Neural progenitor cell (in vitro differentiated cells): ENCODE measurements around the gene SMAP2.

ENCODE experiments used
- CTCF ChIP-seq: fragments of 200-600 bp; sonication (generic); IDR thresholded peaks from 2 replicates; pipeline ENCODE4 v1.5.1; 2017; ENCODE audit warnings: antibody characterized with exemption, mild to moderate bottlenecking
- EZH2phosphoT487 ChIP-seq: fragments of 200-600 bp; sonication (generic); IDR thresholded peaks from 2 replicates; pipeline ENCODE4 v1.6.1; 2017; ENCODE audit warnings: antibody characterized with exemption

GRCh38 chr1:40386359-40386723, 12.8 kb downstream of the SMAP2 start:
- TF ChIP-seq EZH2phosphoT487 (no peak), CTCF (no peak)
